Lower leg skin (tissue), 4 donors: ENCODE data around the gene STX1B. TPM values are rescaled to one million over a fixed set of nuclear protein-coding genes. Genes with fewer than 3 reads are reported as not detected.

Experiments
- DNase-seq, 2 donors: peaks; one replicate each; pipeline ENCODE4 v3.0.0-alpha.2; 2019; ENCODE audit warnings: low spot score in 2 of 2
- H3K4me3 ChIP-seq: fragments of 200-600 bp; sonication (generic); 2 replicates; pipeline ENCODE4 v1.5.1; 2017; ENCODE audit warnings: mild to moderate bottlenecking, low read depth; ENCODE audit not compliant: poor library complexity, severe bottlenecking
- CTCF ChIP-seq, 3 donors: fragments of 450-650 bp; IDR thresholded peaks; one replicate each; pipeline ENCODE4 v1.5.1; 2016; ENCODE audit warnings: antibody characterized with exemption in 3 of 3, mild to moderate bottlenecking in 3 of 3, moderate library complexity in 2 of 3
- POLR2A ChIP-seq, 2 donors: fragments of 450-650 bp; IDR thresholded peaks; one replicate each; pipeline ENCODE4 v1.6.1; 2016 to 2017; ENCODE audit warnings: antibody characterized with exemption in 2 of 2, mild to moderate bottlenecking in 1 of 2, moderate library complexity in 1 of 2
- WGBS, 2 donors: methylation state at CpG; one replicate each; pipeline ENCODE4 v1.1.5; 2018; 5-methylcytosine and 5-hydroxymethylcytosine counted together
- intact Hi-C: fragments of 100-400 bp; cut with DNase I; formaldehyde crosslinking; loops from one replicate; pipeline ENCODE4 v1.15.0; 2023; ENCODE audit warnings: low total_unique reads
- total RNA-seq, 4 donors: library from RNA; depleted of rRNA; stranded (reverse); fragments of >200 nt; gene quantifications; one replicate each; pipeline ENCODE4 v1.1.0, GENCODE V29; 2016

The STX1B gene
- total RNA-seq, 4 donors from 2014 or later, result 0.32 to 1.4 (median 0.44) TPM

DNA sequence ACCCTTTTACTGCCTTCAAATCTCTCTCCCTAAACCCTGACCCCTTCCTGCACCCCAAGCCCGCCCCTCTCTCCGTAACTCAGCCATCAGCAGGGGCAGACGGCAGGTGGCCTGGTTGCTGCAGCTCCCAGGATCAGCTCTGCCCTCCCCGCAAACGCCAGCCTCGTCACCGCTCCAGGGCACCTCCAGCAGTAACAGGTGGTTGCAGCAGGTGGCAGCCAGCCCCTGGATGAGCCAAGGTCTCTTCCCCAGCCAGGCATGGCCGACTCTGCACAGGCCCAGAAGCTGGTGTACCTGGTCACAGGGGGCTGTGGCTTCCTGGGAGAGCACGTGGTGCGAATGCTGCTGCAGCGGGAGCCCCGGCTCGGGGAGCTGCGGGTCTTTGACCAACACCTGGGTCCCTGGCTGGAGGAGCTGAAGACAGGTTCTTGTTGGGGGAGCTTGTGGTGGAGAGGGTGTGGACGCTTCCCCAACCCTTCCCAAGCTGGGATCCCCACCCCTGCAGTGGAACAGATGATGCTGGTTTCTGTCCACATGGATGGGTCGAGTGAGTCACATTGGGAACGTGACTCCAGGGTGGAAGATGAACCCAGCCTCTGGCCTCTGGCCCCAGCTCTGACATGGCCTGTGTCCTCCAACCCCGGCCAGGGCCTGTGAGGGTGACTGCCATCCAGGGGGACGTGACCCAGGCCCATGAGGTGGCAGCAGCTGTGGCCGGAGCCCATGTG, 24.9 kb downstream of the STX1B start:
- DNase-seq, result peak; percentile 67 to 91
- no peak for TF ChIP-seq POLR2A (IDR thresholded peaks at IDR 0.05)
- TF ChIP-seq CTCF (IDR thresholded peaks at IDR 0.05), result no peak
- peak overlapping the region; percentile 27 for H3K4me3 ChIP-seq
- intact Hi-C loops, result loop anchor here (5.0 to 10.0 kb wide), 3 partner anchors 107 to 459 kb away; partner anchors contain the start of genes VKORC1 and ZNF843
- WGBS, 2 donors, result 27 to 34% methylated on average over 14 to 19 of the region's 20 CpGs

- 18 to 25% methylated on average over 24 of the region's 24 CpGs for WGBS, 2 donors
- H3K4me3 ChIP-seq, result peak within 1 kb of the TSS; percentile 27
- TF ChIP-seq POLR2A (IDR thresholded peaks at IDR 0.05), result no peak
- peak in 1 of 3 donors; percentile 74 for TF ChIP-seq CTCF (IDR thresholded peaks at IDR 0.05)
- intact Hi-C loops, result loop anchor here (5.0 to 10.0 kb wide), 4 partner anchors 107 to 887 kb away; partner anchors contain the start of genes VKORC1, ZNF267 and ZNF843
- DNase-seq, result peak; percentile 87 to 98
These were observed 25.6 kb downstream of the STX1B start, which contains the start of gene HSD3B7 for GRCh38 chr16:30984669-30985400. TSS of gene HSD3B7 (plus strand) at chr16:30985207. CDS start at chr16:30985659, 452 bp downstream.

DNA sequence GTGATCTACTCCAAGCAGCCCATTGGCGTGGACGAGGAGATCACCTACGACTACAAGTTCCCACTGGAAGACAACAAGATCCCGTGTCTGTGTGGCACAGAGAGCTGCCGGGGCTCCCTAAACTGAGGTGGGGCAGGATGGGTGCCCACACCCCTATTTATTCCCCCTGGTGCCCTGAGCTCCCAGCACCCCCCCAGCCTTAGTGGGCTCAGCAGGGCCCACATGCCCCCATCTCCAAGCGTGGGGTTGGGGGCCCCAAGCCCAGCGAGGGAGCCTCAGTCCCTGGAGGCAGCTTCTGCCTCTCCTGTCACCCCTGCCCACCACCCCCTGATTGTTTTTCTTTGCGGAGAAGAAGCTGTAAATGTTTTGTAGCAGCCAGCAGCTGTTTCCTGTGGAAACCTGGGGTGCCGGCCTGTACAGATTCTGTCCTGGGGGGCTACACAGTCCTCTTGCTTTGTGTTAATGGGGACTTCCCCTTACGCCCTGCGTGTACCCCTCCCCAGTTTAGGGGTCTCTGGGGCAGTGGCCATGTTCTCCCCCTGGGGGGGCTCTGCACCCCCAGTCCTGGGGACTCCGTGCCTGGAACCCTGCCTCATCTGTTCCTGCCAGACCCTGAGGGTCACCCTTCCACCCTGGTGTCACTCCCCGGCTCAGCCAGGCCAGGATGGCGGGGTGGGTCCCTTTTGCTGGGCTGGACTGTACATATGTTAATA, 26.4 kb downstream of the STX1B start:
- no peak for DNase-seq
- TF ChIP-seq CTCF (IDR thresholded peaks at IDR 0.05), result no peak
- TF ChIP-seq POLR2A (IDR thresholded peaks at IDR 0.05), result no peak
- intact Hi-C loops, result loop anchor here (5.0 to 10.0 kb wide), 3 partner anchors 161 to 888 kb away; partner anchors contain the start of genes ZNF267 and ZNF843
- no peak overlapping the region for H3K4me3 ChIP-seq
- WGBS, 2 donors, result 78 to 79% methylated on average over 14 of the region's 14 CpGs

GRCh38 chr16:30983289-30983889, 27.0 kb downstream of the STX1B start:
- intact Hi-C loops, result loop anchor here (5.0 to 10.0 kb wide), 3 partner anchors 161 to 889 kb away; partner anchors contain the start of genes ZNF267 and ZNF843

More at GRCh38 chr16:30983289-30983889, 27.0 kb downstream of the STX1B start:
- no peak overlapping the region for H3K4me3 ChIP-seq
- no peak for DNase-seq
- 78 to 81% methylated on average over 24 to 25 of the region's 25 CpGs for WGBS, 2 donors
- TF ChIP-seq CTCF (IDR thresholded peaks at IDR 0.05), result no peak
- no peak for TF ChIP-seq POLR2A (IDR thresholded peaks at IDR 0.05)
